ENCODE measurements around the gene NPRL2.

The NPRL2 gene

GRCh38 chr3:50350527-50351322 lies at the start of gene NPRL2, which contains the start of gene CYB561D2:
TSS of gene NPRL2 (minus strand) at chr3:50350775. CDS start at chr3:50350652, 123 bp downstream.
TSS of gene CYB561D2 (plus strand) at chr3:50350862. CDS start at chr3:50351434, 572 bp downstream.
- no peaks in the 10 kb centered on the region; the same call in 1 of the 2 replicates for H3F3A ChIP-seq (ENCODE audit: insufficient read depth)
- peak within 1 kb of the TSS; percentile 40 for H2AFZ ChIP-seq (ENCODE audit: low read depth, low read length, severe bottlenecking)
- H3K9ac ChIP-seq (ENCODE audit: low read length): peak within 1 kb of the TSS; percentile 81
- no peak for TF ChIP-seq EZH2phosphoT487 (conservative IDR thresholded peaks at IDR 0.05; ENCODE audit: low read length)
- TF ChIP-seq, protein P1, sequence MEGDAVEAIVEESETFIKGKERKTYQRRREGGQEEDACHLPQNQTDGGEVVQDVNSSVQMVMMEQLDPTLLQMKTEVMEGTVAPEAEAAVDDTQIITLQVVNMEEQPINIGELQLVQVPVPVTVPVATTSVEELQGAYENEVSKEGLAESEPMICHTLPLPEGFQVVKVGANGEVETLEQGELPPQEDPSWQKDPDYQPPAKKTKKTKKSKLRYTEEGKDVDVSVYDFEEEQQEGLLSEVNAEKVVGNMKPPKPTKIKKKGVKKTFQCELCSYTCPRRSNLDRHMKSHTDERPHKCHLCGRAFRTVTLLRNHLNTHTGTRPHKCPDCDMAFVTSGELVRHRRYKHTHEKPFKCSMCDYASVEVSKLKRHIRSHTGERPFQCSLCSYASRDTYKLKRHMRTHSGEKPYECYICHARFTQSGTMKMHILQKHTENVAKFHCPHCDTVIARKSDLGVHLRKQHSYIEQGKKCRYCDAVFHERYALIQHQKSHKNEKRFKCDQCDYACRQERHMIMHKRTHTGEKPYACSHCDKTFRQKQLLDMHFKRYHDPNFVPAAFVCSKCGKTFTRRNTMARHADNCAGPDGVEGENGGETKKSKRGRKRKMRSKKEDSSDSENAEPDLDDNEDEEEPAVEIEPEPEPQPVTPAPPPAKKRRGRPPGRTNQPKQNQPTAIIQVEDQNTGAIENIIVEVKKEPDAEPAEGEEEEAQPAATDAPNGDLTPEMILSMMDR (IDR thresholded peaks at IDR 0.05; ENCODE audit: insufficient read depth, low read length, poor library complexity, severe bottlenecking): no peak
- peak within 1 kb of the TSS; percentile 75 for H3K4me3 ChIP-seq (ENCODE audit: insufficient read depth, low read length, poor library complexity, severe bottlenecking)
- no peaks in the 10 kb centered on the region for H3K36me3 ChIP-seq (ENCODE audit: low read length)
- no peaks in the 10 kb centered on the region for H3K9me2 ChIP-seq (replicated peaks; ENCODE audit: insufficient read depth, low read length)
- no peaks in the 10 kb centered on the region for H3K9me3 ChIP-seq (ENCODE audit: insufficient read depth, low read length)
- no peaks in the 10 kb centered on the region for H3K27me3 ChIP-seq (ENCODE audit: low read length)
- H3K79me2 ChIP-seq (ENCODE audit: insufficient read depth, low read length): peaks cover 16% of the 10 kb centered on the region
- H4K20me1 ChIP-seq (ENCODE audit: low read depth, low read length): no peaks in the 10 kb centered on the region
- peak within 1 kb of the TSS; percentile 95 for H3K4me2 ChIP-seq (ENCODE audit: low read depth, low read length, poor library complexity, severe bottlenecking)
- peak within 1 kb of the TSS; percentile 81 for H3K27ac ChIP-seq (ENCODE audit: low read depth, low read length)

- Histone ChIP-seq H2AFZ (ENCODE audit: low read depth, low read length, severe bottlenecking) (no peak overlapping the region), H3K4me2 (ENCODE audit: low read depth, low read length, poor library complexity, severe bottlenecking) (no peak overlapping the region), H3K27me3 (ENCODE audit: low read length) (no peaks in the 10 kb centered on the region), H3F3A (ENCODE audit: insufficient read depth) (no peaks in the 10 kb centered on the region), H3K9ac (ENCODE audit: low read length) (no peak overlapping the region), H3K4me3 (ENCODE audit: insufficient read depth, low read length, poor library complexity, severe bottlenecking) (no peak overlapping the region), H3K36me3 (ENCODE audit: low read length) (no peaks in the 10 kb centered on the region), H3K27ac (ENCODE audit: low read depth, low read length) (no peak overlapping the region), H3K79me2 (ENCODE audit: insufficient read depth, low read length) (no peaks in the 10 kb centered on the region), H4K20me1 (ENCODE audit: low read depth, low read length) (no peaks in the 10 kb centered on the region), H3K9me2 (replicated peaks; ENCODE audit: insufficient read depth, low read length) (no peaks in the 10 kb centered on the region), H3K9me3 (ENCODE audit: insufficient read depth, low read length) (no peaks in the 10 kb centered on the region)
- TF ChIP-seq, protein P1 (IDR thresholded peaks at IDR 0.05; ENCODE audit: insufficient read depth, low read length, poor library complexity, severe bottlenecking): no peak
- TF ChIP-seq EZH2phosphoT487 (conservative IDR thresholded peaks at IDR 0.05; ENCODE audit: low read length): no peak
These were observed 45.9 kb upstream of the NPRL2 start for GRCh38 chr3:50396502-50396901.

DNA sequence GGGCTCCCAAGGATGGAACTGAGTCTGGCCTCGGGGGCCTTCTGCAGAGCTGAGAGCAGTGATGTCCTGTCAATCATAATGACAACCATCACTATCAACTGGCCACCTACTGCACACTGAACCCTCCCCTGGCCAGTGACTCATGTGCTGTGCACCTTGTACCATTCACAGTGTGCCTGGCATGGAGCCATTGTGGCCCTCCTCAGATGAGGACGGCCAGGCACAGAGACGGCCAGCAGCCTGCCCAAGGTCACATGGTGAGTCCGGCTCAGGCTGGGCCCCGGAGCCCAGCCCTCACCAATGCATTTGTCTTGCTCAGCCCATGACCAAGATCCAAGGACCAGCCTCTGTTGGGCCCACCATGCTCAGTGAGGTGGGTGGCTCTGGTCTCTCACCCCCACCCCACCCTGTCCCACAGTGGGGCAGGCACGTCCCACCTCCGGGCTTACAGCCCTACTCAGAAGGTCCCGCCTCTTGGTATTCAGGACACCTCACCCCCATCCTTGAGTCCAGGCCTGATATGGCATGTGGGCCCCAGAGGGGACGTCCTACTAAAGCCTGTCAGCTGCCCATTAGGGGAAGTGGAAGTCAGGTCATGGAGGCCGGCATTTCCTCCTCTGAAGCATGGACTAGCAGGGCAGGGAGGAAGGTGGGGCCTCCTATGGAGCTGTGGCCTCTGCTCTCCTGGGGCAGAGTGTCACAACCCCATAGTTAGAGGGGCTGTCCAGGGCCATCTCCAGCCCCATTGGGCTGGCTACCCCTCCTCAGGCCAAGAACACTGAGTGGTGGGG lies 44.7 kb upstream of the NPRL2 start:
- TF ChIP-seq EZH2phosphoT487 (conservative IDR thresholded peaks at IDR 0.05; ENCODE audit: low read length): no peak
- TF ChIP-seq, protein P1 (IDR thresholded peaks at IDR 0.05; ENCODE audit: insufficient read depth, low read length, poor library complexity, severe bottlenecking): no peak
- Histone ChIP-seq H4K20me1 (ENCODE audit: low read depth, low read length) (no peaks in the 10 kb centered on the region), H3K79me2 (ENCODE audit: insufficient read depth, low read length) (no peaks in the 10 kb centered on the region), H3K4me3 (ENCODE audit: insufficient read depth, low read length, poor library complexity, severe bottlenecking) (no peak overlapping the region), H3K36me3 (ENCODE audit: low read length) (no peaks in the 10 kb centered on the region), H3K27ac (ENCODE audit: low read depth, low read length) (no peak overlapping the region), H3F3A (ENCODE audit: insufficient read depth) (no peaks in the 10 kb centered on the region), H3K9ac (ENCODE audit: low read length) (no peak overlapping the region), H3K9me2 (replicated peaks; ENCODE audit: insufficient read depth, low read length) (no peaks in the 10 kb centered on the region), H3K27me3 (ENCODE audit: low read length) (no peaks in the 10 kb centered on the region), H3K4me2 (ENCODE audit: low read depth, low read length, poor library complexity, severe bottlenecking) (no peak overlapping the region), H3K9me3 (ENCODE audit: insufficient read depth, low read length) (no peaks in the 10 kb centered on the region), H2AFZ (ENCODE audit: low read depth, low read length, severe bottlenecking) (no peak overlapping the region)

Measured in SU-DHL-6 (cell line).